Measurements from ENCODE around the gene TIGD2.

Gene TIGD2

DNA sequence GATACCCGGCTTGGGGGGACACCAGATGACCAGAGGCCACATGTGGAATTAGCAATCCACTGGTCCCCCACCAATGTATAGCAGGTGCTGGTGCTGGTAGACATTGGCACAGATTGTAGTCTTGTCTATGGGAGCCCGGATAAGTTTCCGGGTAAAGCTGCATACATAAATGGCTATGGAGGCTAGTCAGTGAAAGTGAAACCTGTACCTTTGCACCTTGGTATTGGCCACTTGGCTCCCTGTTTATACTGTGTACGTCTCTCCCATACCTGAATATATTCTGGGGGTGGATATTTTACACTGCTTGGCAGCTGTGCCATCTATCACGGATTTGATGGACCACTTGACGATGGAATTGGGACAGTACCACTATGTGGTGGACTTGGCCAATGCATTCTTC lies 5.6 kb upstream of the TIGD2 start:
- H3K27me3 ChIP-seq (ENCODE audit: control insufficient read depth, low read length) = peaks cover 12% of the 10 kb centered on the region
- H4K20me1 ChIP-seq (ENCODE audit: control insufficient read depth, insufficient read depth, low read depth, low read length) = no peaks in the 10 kb centered on the region
- H3K36me3 ChIP-seq (ENCODE audit: control insufficient read depth, low read length) = no peaks in the 10 kb centered on the region
- TF ChIP-seq, protein P1, sequence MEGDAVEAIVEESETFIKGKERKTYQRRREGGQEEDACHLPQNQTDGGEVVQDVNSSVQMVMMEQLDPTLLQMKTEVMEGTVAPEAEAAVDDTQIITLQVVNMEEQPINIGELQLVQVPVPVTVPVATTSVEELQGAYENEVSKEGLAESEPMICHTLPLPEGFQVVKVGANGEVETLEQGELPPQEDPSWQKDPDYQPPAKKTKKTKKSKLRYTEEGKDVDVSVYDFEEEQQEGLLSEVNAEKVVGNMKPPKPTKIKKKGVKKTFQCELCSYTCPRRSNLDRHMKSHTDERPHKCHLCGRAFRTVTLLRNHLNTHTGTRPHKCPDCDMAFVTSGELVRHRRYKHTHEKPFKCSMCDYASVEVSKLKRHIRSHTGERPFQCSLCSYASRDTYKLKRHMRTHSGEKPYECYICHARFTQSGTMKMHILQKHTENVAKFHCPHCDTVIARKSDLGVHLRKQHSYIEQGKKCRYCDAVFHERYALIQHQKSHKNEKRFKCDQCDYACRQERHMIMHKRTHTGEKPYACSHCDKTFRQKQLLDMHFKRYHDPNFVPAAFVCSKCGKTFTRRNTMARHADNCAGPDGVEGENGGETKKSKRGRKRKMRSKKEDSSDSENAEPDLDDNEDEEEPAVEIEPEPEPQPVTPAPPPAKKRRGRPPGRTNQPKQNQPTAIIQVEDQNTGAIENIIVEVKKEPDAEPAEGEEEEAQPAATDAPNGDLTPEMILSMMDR (IDR thresholded peaks at IDR 0.05; ENCODE audit: low read depth, low read length, poor library complexity, severe bottlenecking) = no peak
- H3K4me2 ChIP-seq (ENCODE audit: low read length) = no peak overlapping the region
- no peaks in the 10 kb centered on the region for H3K79me2 ChIP-seq (ENCODE audit: control insufficient read depth, low read length)
- H3K9me2 ChIP-seq (replicated peaks; ENCODE audit: control insufficient read depth, low read length) = no peaks in the 10 kb centered on the region
- H3K4me1 ChIP-seq (ENCODE audit: control insufficient read depth, low read length) = peaks cover 4% of the 10 kb centered on the region
- H3F3A ChIP-seq (ENCODE audit: control insufficient read depth, insufficient read depth) = no peaks in the 10 kb centered on the region
- peaks cover 6% of the 10 kb centered on the region; the same call in 1 of the 2 replicates for H3K9me3 ChIP-seq (ENCODE audit: control insufficient read depth, insufficient read depth, low read length)
- H3K27ac ChIP-seq (ENCODE audit: low read depth, low read length) = no peak overlapping the region
- H3K4me3 ChIP-seq (ENCODE audit: low read length) = no peak overlapping the region

DNA sequence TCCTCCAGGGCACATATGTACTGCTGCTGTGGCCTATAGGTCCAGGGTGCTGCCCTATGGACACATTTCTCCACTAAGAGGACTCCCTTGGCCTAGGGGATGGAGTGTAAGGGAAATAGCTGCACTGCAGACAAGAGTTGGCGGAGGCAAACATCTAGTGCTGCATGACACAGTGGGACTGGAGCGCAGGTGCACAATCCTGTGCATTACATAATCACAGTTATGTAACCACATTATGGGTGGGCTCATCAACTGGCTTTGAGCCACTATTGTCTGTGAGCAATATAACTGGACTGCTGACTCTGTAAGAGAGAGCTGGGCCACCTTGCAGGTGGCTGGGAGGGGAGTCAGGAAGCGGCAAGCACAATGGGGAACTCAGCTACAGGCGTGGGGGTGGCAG lies 3.2 kb upstream of the TIGD2 start:
- peaks cover 13% of the 10 kb centered on the region for H3K27me3 ChIP-seq (ENCODE audit: control insufficient read depth, low read length)
- no peak overlapping the region for H3K4me2 ChIP-seq (ENCODE audit: low read length)
- H3K9me3 ChIP-seq (ENCODE audit: control insufficient read depth, insufficient read depth, low read length) = peaks cover 6% of the 10 kb centered on the region; the same call in 1 of the 2 replicates
- H3F3A ChIP-seq (ENCODE audit: control insufficient read depth, insufficient read depth) = no peaks in the 10 kb centered on the region
- no peaks in the 10 kb centered on the region for H4K20me1 ChIP-seq (ENCODE audit: control insufficient read depth, insufficient read depth, low read depth, low read length)
- no peaks in the 10 kb centered on the region for H3K9me2 ChIP-seq (replicated peaks; ENCODE audit: control insufficient read depth, low read length)
- H3K4me3 ChIP-seq (ENCODE audit: low read length) = no peak overlapping the region
- no peak for TF ChIP-seq EZH2phosphoT487 (IDR thresholded peaks at IDR 0.05; ENCODE audit: borderline replicate concordance, low read length)
- TF ChIP-seq, protein P1 (IDR thresholded peaks at IDR 0.05; ENCODE audit: low read depth, low read length, poor library complexity, severe bottlenecking) = no peak
- peaks cover 17% of the 10 kb centered on the region for H3K4me1 ChIP-seq (ENCODE audit: control insufficient read depth, low read length)
- H3K36me3 ChIP-seq (ENCODE audit: control insufficient read depth, low read length) = peaks cover 4% of the 10 kb centered on the region
- peaks cover 8% of the 10 kb centered on the region for H3K79me2 ChIP-seq (ENCODE audit: control insufficient read depth, low read length)
- H3K27ac ChIP-seq (ENCODE audit: low read depth, low read length) = no peak overlapping the region

GRCh38 chr4:89109841-89110540 lies 1.3 kb upstream of the TIGD2 start:
- peaks cover 8% of the 10 kb centered on the region for H3K79me2 ChIP-seq (ENCODE audit: control insufficient read depth, low read length)
- no peak overlapping the region for H3K27ac ChIP-seq (ENCODE audit: low read depth, low read length)
- H3K27me3 ChIP-seq (ENCODE audit: control insufficient read depth, low read length) = peaks cover 13% of the 10 kb centered on the region
- H3K9me2 ChIP-seq (replicated peaks; ENCODE audit: control insufficient read depth, low read length) = no peaks in the 10 kb centered on the region
- peaks cover 11% of the 10 kb centered on the region for H3K36me3 ChIP-seq (ENCODE audit: control insufficient read depth, low read length)
- peak overlapping the region; percentile 81 for H3K4me2 ChIP-seq (ENCODE audit: low read length)
- no peaks in the 10 kb centered on the region for H4K20me1 ChIP-seq (ENCODE audit: control insufficient read depth, insufficient read depth, low read depth, low read length)
- TF ChIP-seq, protein P1 (IDR thresholded peaks at IDR 0.05; ENCODE audit: low read depth, low read length, poor library complexity, severe bottlenecking) = no peak
- no peak for TF ChIP-seq EZH2phosphoT487 (IDR thresholded peaks at IDR 0.05; ENCODE audit: borderline replicate concordance, low read length)
- H3K4me3 ChIP-seq (ENCODE audit: low read length) = peak overlapping the region; percentile 80
- peaks cover 17% of the 10 kb centered on the region for H3K4me1 ChIP-seq (ENCODE audit: control insufficient read depth, low read length)
- no peaks in the 10 kb centered on the region for H3F3A ChIP-seq (ENCODE audit: control insufficient read depth, insufficient read depth)
- peaks cover 6% of the 10 kb centered on the region; the same call in 1 of the 2 replicates for H3K9me3 ChIP-seq (ENCODE audit: control insufficient read depth, insufficient read depth, low read length)
